ENCODE measurements around the gene NCOA6. TPM values are rescaled to one million over a fixed set of nuclear protein-coding genes. Genes with fewer than 3 reads are reported as not detected.
"Not testable (repeated sequence)": the region's sequence is repeated elsewhere in the genome, so short reads cannot be mapped to it uniquely, and the experiment has no call there.

NCOA6 gene
- total RNA-seq, 1 donor from 2014 or later: 43.3 TPM

GRCh38 chr20:34736106-34736735 lies 89.2 kb downstream of the NCOA6 start:
- TF ChIP-seq CTCF (IDR thresholded peaks at IDR 0.05): no peak
- Mint-ChIP-seq H3K4me1 (ENCODE audit: low read depth) (peaks cover 5% of the 10 kb centered on the region), H3K27me3 (ENCODE audit: low read depth) (no peaks in the 10 kb centered on the region), H3K36me3 (ENCODE audit: low read depth) (peaks cover 33% of the 10 kb centered on the region), H3K4me3 (ENCODE audit: unreplicated experiment) (no peak overlapping the region), H3K27ac (ENCODE audit: unreplicated experiment) (no peak overlapping the region), H3K9me3 (ENCODE audit: low read depth) (no peaks in the 10 kb centered on the region)
- DNase-seq (ENCODE audit: low spot score): no peak

- Mint-ChIP-seq H3K4me3 (ENCODE audit: unreplicated experiment) (no peak overlapping the region), H3K36me3 (ENCODE audit: low read depth) (peaks cover 24% of the 10 kb centered on the region), H3K27me3 (ENCODE audit: low read depth) (no peaks in the 10 kb centered on the region), H3K4me1 (ENCODE audit: low read depth) (peaks cover 5% of the 10 kb centered on the region), H3K27ac (ENCODE audit: unreplicated experiment) (no peak overlapping the region), H3K9me3 (ENCODE audit: low read depth) (no peaks in the 10 kb centered on the region)
- TF ChIP-seq CTCF (IDR thresholded peaks at IDR 0.05): no peak
- no peak for DNase-seq (ENCODE audit: low spot score)
Observed at GRCh38 chr20:34732523-34732922, 92.9 kb downstream of the NCOA6 start.

GRCh38 chr20:34729416-34729815 lies 96.0 kb downstream of the NCOA6 start:
- no peaks in the 10 kb centered on the region for H3K9me3 Mint-ChIP-seq (ENCODE audit: low read depth)

GRCh38 chr20:34724172-34724571 lies 101.3 kb downstream of the NCOA6 start:
- DNase-seq (ENCODE audit: low spot score): no peak
- Mint-ChIP-seq H3K4me3 (ENCODE audit: unreplicated experiment) (no peak overlapping the region), H3K27ac (ENCODE audit: unreplicated experiment) (no peak overlapping the region), H3K36me3 (ENCODE audit: low read depth) (peaks cover 37% of the 10 kb centered on the region), H3K9me3 (ENCODE audit: low read depth) (no peaks in the 10 kb centered on the region), H3K4me1 (ENCODE audit: low read depth) (no peaks in the 10 kb centered on the region), H3K27me3 (ENCODE audit: low read depth) (no peaks in the 10 kb centered on the region)
- no peak for TF ChIP-seq CTCF (IDR thresholded peaks at IDR 0.05)

More at GRCh38 chr20:34729416-34729815, 96.0 kb downstream of the NCOA6 start:
- no peak for TF ChIP-seq CTCF (IDR thresholded peaks at IDR 0.05)
- Mint-ChIP-seq H3K27me3 (ENCODE audit: low read depth) (no peaks in the 10 kb centered on the region), H3K4me1 (ENCODE audit: low read depth) (peaks cover 5% of the 10 kb centered on the region), H3K4me3 (ENCODE audit: unreplicated experiment) (no peak overlapping the region), H3K27ac (ENCODE audit: unreplicated experiment) (no peak overlapping the region), H3K36me3 (ENCODE audit: low read depth) (peaks cover 38% of the 10 kb centered on the region)
- DNase-seq (ENCODE audit: low spot score): no peak

- not testable (repeated sequence) for H3K4me1 Mint-ChIP-seq (ENCODE audit: low read depth); H3K27ac Mint-ChIP-seq (ENCODE audit: unreplicated experiment); H3K9me3 Mint-ChIP-seq (ENCODE audit: low read depth); H3K4me3 Mint-ChIP-seq (ENCODE audit: unreplicated experiment); H3K27me3 Mint-ChIP-seq (ENCODE audit: low read depth); DNase-seq (ENCODE audit: low spot score)
- H3K36me3 Mint-ChIP-seq (ENCODE audit: low read depth): peaks cover 38% of the 10 kb centered on the region
Observed at GRCh38 chr20:34722560-34722959, 102.9 kb downstream of the NCOA6 start.

GRCh38 chr20:34720266-34720665 lies 105.2 kb downstream of the NCOA6 start:
- no peak for DNase-seq (ENCODE audit: low spot score)
- Mint-ChIP-seq H3K4me1 (ENCODE audit: low read depth) (peaks cover 2% of the 10 kb centered on the region), H3K4me3 (ENCODE audit: unreplicated experiment) (no peak overlapping the region), H3K27ac (ENCODE audit: unreplicated experiment) (no peak overlapping the region), H3K27me3 (ENCODE audit: low read depth) (no peaks in the 10 kb centered on the region), H3K36me3 (ENCODE audit: low read depth) (peaks cover 21% of the 10 kb centered on the region), H3K9me3 (ENCODE audit: low read depth) (no peaks in the 10 kb centered on the region)
- TF ChIP-seq CTCF (IDR thresholded peaks at IDR 0.05): no peak

- not testable (repeated sequence) for H3K27me3 Mint-ChIP-seq (ENCODE audit: low read depth); H3K9me3 Mint-ChIP-seq (ENCODE audit: low read depth); DNase-seq (ENCODE audit: low spot score); H3K4me3 Mint-ChIP-seq (ENCODE audit: unreplicated experiment); H3K27ac Mint-ChIP-seq (ENCODE audit: unreplicated experiment); H3K4me1 Mint-ChIP-seq (ENCODE audit: low read depth)
- peaks cover 23% of the 10 kb centered on the region for H3K36me3 Mint-ChIP-seq (ENCODE audit: low read depth)
Observed at GRCh38 chr20:34719242-34720017, 106.0 kb downstream of the NCOA6 start.
